Nephron progenitor cell (in vitro differentiated cells): Measurements from ENCODE around the gene MYT1.

Source experiments
- DNase-seq: peaks from one replicate; pipeline ENCODE4 v3.0.0; 2021
- H3K27ac Mint-ChIP-seq: 2 replicates; pipeline ENCODE4 v1.8.0; 2021; ENCODE audit warnings: mild to moderate bottlenecking, moderate library complexity, mixed read lengths
- H3K27me3 Mint-ChIP-seq: 2 replicates; pipeline ENCODE4 v1.8.0; 2021; ENCODE audit warnings: mild to moderate bottlenecking, low read depth, mixed read lengths; ENCODE audit not compliant: poor library complexity
- H3K36me3 Mint-ChIP-seq: 2 replicates; pipeline ENCODE4 v1.8.0; 2021; ENCODE audit warnings: low read depth, mixed read lengths
- H3K4me1 Mint-ChIP-seq: 2 replicates; pipeline ENCODE4 v1.8.0; 2021; ENCODE audit warnings: mixed read lengths
- H3K4me3 Mint-ChIP-seq: 2 replicates; pipeline ENCODE4 v1.8.0; 2021; ENCODE audit warnings: mild to moderate bottlenecking, moderate library complexity, mixed read lengths
- H3K9me3 Mint-ChIP-seq: 2 replicates; pipeline ENCODE4 v1.8.0; 2021; ENCODE audit warnings: mild to moderate bottlenecking, moderate library complexity, mixed read lengths
- CTCF ChIP-seq: fragments of 200-600 bp; sonication (generic); IDR thresholded peaks from 2 replicates; pipeline ENCODE4 v1.5.0; 2021; ENCODE audit warnings: antibody characterized with exemption

Gene MYT1

DNA sequence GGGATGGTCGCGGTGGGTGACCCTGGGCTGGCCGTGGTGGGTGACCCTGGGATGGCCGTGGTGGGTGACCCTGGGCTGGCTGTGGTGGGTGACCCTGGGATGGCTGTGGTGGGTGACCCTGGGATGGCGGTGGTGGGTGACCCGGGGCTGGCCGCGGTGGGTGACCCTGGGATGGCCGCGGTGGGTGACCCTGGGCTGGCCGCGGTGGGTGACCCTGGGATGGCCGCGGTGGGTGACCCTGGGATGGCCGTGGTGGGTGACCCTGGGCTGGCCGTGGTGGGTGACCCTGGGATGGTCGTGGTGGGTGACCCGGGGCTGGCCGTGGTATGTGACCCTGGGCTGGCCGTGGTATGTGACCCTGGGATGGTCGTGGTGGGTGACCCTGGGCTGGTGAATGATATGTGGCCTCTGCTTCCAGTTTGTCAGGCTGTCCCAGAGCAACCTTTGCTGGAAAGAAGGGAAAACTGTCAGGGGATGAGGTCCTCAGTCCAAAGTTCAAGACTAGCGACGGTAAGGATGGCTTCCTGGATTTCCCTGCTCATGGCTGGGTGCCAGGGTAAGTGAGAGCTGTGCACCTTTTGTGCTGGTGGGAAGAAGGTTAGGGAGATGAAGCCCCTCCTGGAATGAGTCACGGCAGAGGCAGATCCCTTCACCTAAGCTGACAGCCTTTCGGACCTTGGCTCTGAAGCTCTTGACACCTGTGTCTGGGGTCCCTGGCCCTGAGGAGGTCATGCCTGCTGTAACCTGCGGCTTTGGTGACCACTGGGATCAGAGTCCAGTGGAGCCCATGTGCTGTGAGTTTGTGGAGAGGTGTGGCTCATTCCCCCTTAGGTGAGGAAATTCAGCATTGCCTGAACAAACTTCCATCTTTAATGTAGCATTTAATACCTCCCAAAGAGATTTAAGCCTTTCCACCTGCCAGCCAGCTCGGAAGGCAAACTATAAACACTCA, 72.2 kb downstream of the MYT1 start:
- no peak for DNase-seq
- H3K9me3 Mint-ChIP-seq = peaks cover 21% of the 10 kb centered on the region
- H3K4me1 Mint-ChIP-seq = peaks cover 13% of the 10 kb centered on the region
- H3K27ac Mint-ChIP-seq = no peak overlapping the region
- no peaks in the 10 kb centered on the region for H3K36me3 Mint-ChIP-seq
- no peak for TF ChIP-seq CTCF
- H3K27me3 Mint-ChIP-seq = peaks cover 6% of the 10 kb centered on the region
- no peak overlapping the region for H3K4me3 Mint-ChIP-seq

DNA sequence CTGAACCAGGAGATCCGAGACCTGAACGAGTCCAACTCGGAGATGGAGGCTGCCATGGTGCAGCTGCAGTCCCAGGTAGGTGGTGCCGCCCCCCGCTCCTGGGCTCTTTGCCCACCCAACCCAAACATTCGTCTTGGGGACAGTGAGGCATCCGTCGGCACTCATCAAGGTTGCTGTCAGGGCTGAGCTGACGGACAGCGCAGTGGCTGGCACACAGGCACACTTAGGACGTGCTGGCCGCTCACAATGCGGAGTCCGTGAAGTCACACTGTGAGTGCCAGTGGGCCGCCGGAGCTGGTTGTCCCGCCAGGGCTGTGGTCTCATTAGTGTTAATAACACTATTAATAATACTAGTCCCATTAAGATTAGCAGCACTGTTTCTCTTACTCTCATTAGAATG, 73.1 kb downstream of the MYT1 start:
- Mint-ChIP-seq H3K4me3 (no peak overlapping the region), H3K27ac (no peak overlapping the region), H3K4me1 (peaks cover 13% of the 10 kb centered on the region), H3K27me3 (peaks cover 6% of the 10 kb centered on the region), H3K36me3 (no peaks in the 10 kb centered on the region), H3K9me3 (peaks cover 21% of the 10 kb centered on the region)
- no peak for DNase-seq
- no peak for TF ChIP-seq CTCF

- peaks cover 8% of the 10 kb centered on the region for H3K27me3 Mint-ChIP-seq
- peaks cover 21% of the 10 kb centered on the region for H3K9me3 Mint-ChIP-seq
- H3K4me3 Mint-ChIP-seq = no peak overlapping the region
- H3K4me1 Mint-ChIP-seq = peaks cover 10% of the 10 kb centered on the region
- H3K27ac Mint-ChIP-seq = no peak overlapping the region
- no peak for TF ChIP-seq CTCF
- DNase-seq = no peak
- no peaks in the 10 kb centered on the region for H3K36me3 Mint-ChIP-seq
Observed at GRCh38 chr20:64238115-64238825, 74.0 kb downstream of the MYT1 start.

DNA sequence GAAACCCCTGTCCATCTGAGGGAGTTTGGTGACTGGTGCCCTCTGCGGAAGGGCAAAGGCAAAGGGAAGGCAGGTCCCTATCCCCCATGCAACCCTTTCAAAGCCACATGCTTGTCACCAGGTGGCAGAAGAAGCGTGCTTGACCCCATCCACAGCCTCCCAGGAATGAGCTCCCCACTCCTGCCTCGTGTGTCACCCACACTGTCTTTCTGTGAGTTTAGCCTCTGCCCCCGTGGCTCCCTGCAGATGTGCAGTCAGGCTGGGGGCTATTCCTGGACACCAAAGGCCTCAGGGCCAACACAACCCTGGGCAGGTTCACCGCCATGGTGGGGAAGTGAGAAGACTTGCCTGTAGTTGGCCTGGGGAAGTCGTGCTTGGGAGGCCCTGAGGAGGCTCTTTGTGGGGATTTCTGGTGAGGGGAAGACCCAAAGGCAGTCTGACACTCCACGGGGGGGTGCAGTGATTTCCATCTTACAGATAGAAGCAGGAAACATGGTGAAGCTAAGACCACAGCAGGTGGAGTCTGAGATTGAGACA, 74.7 kb downstream of the MYT1 start:
- H3K27me3 Mint-ChIP-seq = peaks cover 14% of the 10 kb centered on the region
- H3K36me3 Mint-ChIP-seq = no peaks in the 10 kb centered on the region
- DNase-seq = no peak
- H3K4me1 Mint-ChIP-seq = peaks cover 10% of the 10 kb centered on the region
- no peak overlapping the region for H3K27ac Mint-ChIP-seq
- no peak overlapping the region for H3K4me3 Mint-ChIP-seq
- peaks cover 15% of the 10 kb centered on the region for H3K9me3 Mint-ChIP-seq
- TF ChIP-seq CTCF = no peak

DNA sequence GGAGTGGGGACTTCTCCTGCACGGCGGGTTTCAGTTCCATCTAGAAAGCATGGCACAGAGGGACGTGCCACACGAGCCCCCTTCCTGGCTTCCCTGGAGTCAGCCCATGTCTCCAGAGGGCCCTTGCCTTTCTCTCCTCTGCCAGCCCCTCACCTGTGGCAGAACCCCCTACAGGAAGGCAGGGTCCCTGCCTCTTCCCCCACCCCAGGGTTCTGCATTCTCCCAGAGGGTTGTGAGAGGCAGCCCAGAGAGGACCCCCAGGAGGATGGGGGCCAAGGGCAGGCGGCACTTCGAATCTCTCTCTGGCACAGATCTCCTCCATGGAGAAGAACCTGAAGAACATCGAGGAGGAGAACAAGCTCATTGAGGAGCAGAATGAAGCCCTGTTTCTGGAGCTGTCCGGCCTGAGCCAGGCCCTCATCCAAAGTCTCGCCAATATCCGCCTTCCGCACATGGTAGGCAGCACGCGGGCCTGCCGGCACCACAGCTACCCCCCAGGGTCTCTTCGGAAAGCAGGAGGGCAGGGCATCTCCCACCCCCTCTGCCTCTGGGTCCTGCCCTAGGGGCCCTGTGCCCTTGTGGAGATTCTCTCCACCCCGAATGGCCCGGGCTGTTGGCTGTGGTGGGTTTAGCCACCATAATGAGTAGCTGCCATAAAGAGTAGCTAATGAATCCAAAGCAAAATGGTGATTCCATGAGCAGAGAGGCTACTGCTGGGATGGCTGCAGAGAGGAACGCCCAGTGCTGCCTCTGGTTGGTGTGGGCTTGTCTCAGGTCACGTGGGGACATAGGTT, 75.4 kb downstream of the MYT1 start:
- no peak for TF ChIP-seq CTCF
- Mint-ChIP-seq H3K4me1 (peaks cover 10% of the 10 kb centered on the region), H3K4me3 (no peak overlapping the region), H3K36me3 (no peaks in the 10 kb centered on the region), H3K27ac (no peak overlapping the region), H3K27me3 (peaks cover 19% of the 10 kb centered on the region), H3K9me3 (peaks cover 13% of the 10 kb centered on the region)
- no peak for DNase-seq
